Sigmoid colon (tissue), 7 donors: Measurements from ENCODE around the gene MTR. TPM values are rescaled to one million over a fixed set of nuclear protein-coding genes. Genes with fewer than 3 reads are reported as not detected.

ENCODE experiments used
- DNase-seq: peaks from one replicate; pipeline ENCODE4 v3.0.0-alpha.2; 2019
- H3K27ac ChIP-seq, 4 donors: fragments of 200-600 bp; sonication (generic); one replicate each; pipeline ENCODE4 v1.5.1; 2016 to 2019; ENCODE audit warnings: mild to moderate bottlenecking in 1 of 4
- H3K27me3 ChIP-seq, 3 donors: fragments of 200-600 bp; sonication (generic); one replicate each; pipeline ENCODE4 v1.5.1; 2019; ENCODE audit warnings: mild to moderate bottlenecking in 1 of 3
- H3K36me3 ChIP-seq, 4 donors: fragments of 200-600 bp; sonication (generic); one replicate each; pipeline ENCODE4 v1.5.1; 2016 to 2019
- H3K4me1 ChIP-seq, 4 donors: fragments of 200-600 bp; sonication (generic); one replicate each; pipeline ENCODE4 v1.5.1; 2017 to 2019
- H3K4me3 ChIP-seq, 4 donors: fragments of 200-600 bp; sonication (generic); one replicate each; pipeline ENCODE4 v1.5.1; 2017 to 2019; ENCODE audit warnings: mild to moderate bottlenecking in 2 of 4, moderate library complexity in 1 of 4
- H3K9me3 ChIP-seq, 4 donors: fragments of 200-600 bp in 3 of 4; sonication (generic) in 3 of 4; one replicate each; pipeline versions ENCODE4 v1.5.1 to v1.6.1; 2013 to 2019
- CTCF ChIP-seq, 4 experiments: fragments of 450-650 bp in 3 of 4; fragments of 200-600 bp in 1 of 4; IDR thresholded peaks; one replicate each; pipeline ENCODE4 v1.5.1; 2016 to 2019; ENCODE audit warnings: antibody characterized with exemption in 4 of 4, mild to moderate bottlenecking in 3 of 4, moderate library complexity in 2 of 4
- EP300 ChIP-seq, 4 donors: sonication (generic); formaldehyde crosslinking; IDR thresholded peaks; one replicate each; pipeline ENCODE4 v1.6.1; 2017; ENCODE audit warnings: antibody characterized with exemption in 4 of 4
- POLR2A ChIP-seq, 2 donors: fragments of 450-650 bp; IDR thresholded peaks; one replicate each; pipeline ENCODE4 v1.6.1; 2016; ENCODE audit warnings: antibody characterized with exemption in 2 of 2, mild to moderate bottlenecking in 2 of 2, moderate library complexity in 2 of 2
- POLR2AphosphoS5 ChIP-seq, 4 donors: sonication (generic); formaldehyde crosslinking; IDR thresholded peaks; one replicate each; pipeline ENCODE4 v1.6.1; 2017; ENCODE audit warnings: antibody characterized with exemption in 4 of 4
- WGBS, 2 donors: extraction: QIAGEN DNeasy Blood & Tissue Kit; methylation state at CpG; one replicate each; pipeline ENCODE4 v1.1.7; 2013; 5-methylcytosine and 5-hydroxymethylcytosine counted together
- intact Hi-C: fragments of 100-400 bp; cut with DNase I; formaldehyde crosslinking; loops from one replicate; pipeline ENCODE4 v1.15.1; 2023
- polyA plus RNA-seq, 3 donors: library from polyadenylated mRNA; stranded (reverse); fragments of 200-250 nt; gene quantifications; one replicate each; pipeline ENCODE4 v1.2.3, GENCODE V29; 2013
- total RNA-seq, 4 donors: library from RNA; depleted of rRNA; stranded (reverse); fragments of >200 nt; gene quantifications; one replicate each; pipeline ENCODE4 v1.1.0, GENCODE V29; 2016
- donor health status: healthy with polysubstance abuse.
- donor health status: Bipolar disorder and iron deficiency.
- donor health status: healthy.

MTR gene
- total and polyA plus RNA-seq, 7 donors, result 1.2 to 38.4 (median 28.2) TPM

GRCh38 chr1:236880209-236880608 is 85.1 kb downstream of the MTR start:
- no peak overlapping the region for H3K4me3 ChIP-seq
- 83 to 91% methylated on average over 6 of the region's 6 CpGs for WGBS, 2 donors
- H3K27me3 ChIP-seq, result no peaks in the 10 kb centered on the region
- H3K9me3 ChIP-seq, result no peaks in the 10 kb centered on the region
- no peak for TF ChIP-seq CTCF (IDR thresholded peaks at IDR 0.05)
- TF ChIP-seq POLR2A (IDR thresholded peaks at IDR 0.05), result no peak
- TF ChIP-seq POLR2AphosphoS5 (IDR thresholded peaks at IDR 0.05), result no peak
- no peak for TF ChIP-seq EP300 (IDR thresholded peaks at IDR 0.05)
- H3K36me3 ChIP-seq, result peaks cover 0 to 57% (median 3%) of the 10 kb centered on the region in 4 donors
- no peaks in the 10 kb centered on the region for H3K4me1 ChIP-seq
- DNase-seq, result no peak
- no peak overlapping the region for H3K27ac ChIP-seq
- intact Hi-C loops, result no loop called here

GRCh38 chr1:236882678-236883077 is 87.6 kb downstream of the MTR start:
- Histone ChIP-seq H3K27ac (no peak overlapping the region), H3K4me1 (no peaks in the 10 kb centered on the region), H3K4me3 (no peak overlapping the region), H3K27me3 (no peaks in the 10 kb centered on the region), H3K9me3 (no peaks in the 10 kb centered on the region), H3K36me3 (peaks cover 0 to 58% (median 8%) of the 10 kb centered on the region in 4 donors)
- WGBS, 2 donors, result 56 to 85% methylated on average over 4 of the region's 4 CpGs
- DNase-seq, result no peak
- intact Hi-C loops, result no loop called here
- no peak for TF ChIP-seq POLR2A (IDR thresholded peaks at IDR 0.05)
- no peak for TF ChIP-seq EP300 (IDR thresholded peaks at IDR 0.05)
- no peak for TF ChIP-seq POLR2AphosphoS5 (IDR thresholded peaks at IDR 0.05)
- no peak for TF ChIP-seq CTCF (IDR thresholded peaks at IDR 0.05)

- peaks cover 0 to 40% (median 8%) of the 10 kb centered on the region in 4 donors for H3K36me3 ChIP-seq
- TF ChIP-seq POLR2AphosphoS5 (IDR thresholded peaks at IDR 0.05), result no peak
- TF ChIP-seq POLR2A (IDR thresholded peaks at IDR 0.05), result no peak
- no peak for TF ChIP-seq EP300 (IDR thresholded peaks at IDR 0.05)
- no peak for TF ChIP-seq CTCF (IDR thresholded peaks at IDR 0.05)
- H3K27ac ChIP-seq, result no peak overlapping the region
- intact Hi-C loops, result no loop called here
- 36 to 82% methylated on average over 1 of the region's 1 CpG for WGBS, 2 donors
- peaks cover 0 to 34% (median 33%) of the 10 kb centered on the region in 4 donors for H3K4me1 ChIP-seq
- no peak for DNase-seq
- H3K4me3 ChIP-seq, result no peak overlapping the region
- H3K9me3 ChIP-seq, result no peaks in the 10 kb centered on the region
- no peaks in the 10 kb centered on the region for H3K27me3 ChIP-seq
Observed at GRCh38 chr1:236886199-236886598, 91.1 kb downstream of the MTR start.

- Histone ChIP-seq H3K4me1 (peaks cover 0 to 43% (median 42%) of the 10 kb centered on the region in 4 donors), H3K9me3 (no peaks in the 10 kb centered on the region), H3K4me3 (no peak overlapping the region), H3K27me3 (no peaks in the 10 kb centered on the region), H3K36me3 (peaks cover 0 to 40% (median 11%) of the 10 kb centered on the region in 4 donors), H3K27ac (no peak overlapping the region)
- TF ChIP-seq EP300 (IDR thresholded peaks at IDR 0.05) (no peak), POLR2A (IDR thresholded peaks at IDR 0.05) (no peak), POLR2AphosphoS5 (IDR thresholded peaks at IDR 0.05) (no peak), CTCF (IDR thresholded peaks at IDR 0.05) (no peak)
- WGBS, 2 donors, result 90 to 94% methylated on average over 8 of the region's 8 CpGs
- intact Hi-C loops, result no loop called here
- DNase-seq, result no peak
Observed at GRCh38 chr1:236887081-236887480, 92.0 kb downstream of the MTR start.

- WGBS, 2 donors, result 92% methylated on average over 4 of the region's 4 CpGs
- H3K9me3 ChIP-seq, result no peaks in the 10 kb centered on the region
- H3K36me3 ChIP-seq, result peaks cover 0 to 47% (median 12%) of the 10 kb centered on the region in 4 donors
- no peaks in the 10 kb centered on the region for H3K27me3 ChIP-seq
- DNase-seq, result no peak
- peaks cover 0 to 53% (median 52%) of the 10 kb centered on the region in 4 donors for H3K4me1 ChIP-seq
- TF ChIP-seq CTCF (IDR thresholded peaks at IDR 0.05) (no peak), EP300 (IDR thresholded peaks at IDR 0.05) (no peak), POLR2AphosphoS5 (IDR thresholded peaks at IDR 0.05) (no peak), POLR2A (IDR thresholded peaks at IDR 0.05) (no peak)
- no peak overlapping the region for H3K4me3 ChIP-seq
- peak overlapping the region; percentile 73 to 83 (median 77) for H3K27ac ChIP-seq
- intact Hi-C loops, result no loop called here
Observed at GRCh38 chr1:236888126-236888525, 93.0 kb downstream of the MTR start.
